ENCODE results near the gene TCF19.

TCF19 gene, protein sequence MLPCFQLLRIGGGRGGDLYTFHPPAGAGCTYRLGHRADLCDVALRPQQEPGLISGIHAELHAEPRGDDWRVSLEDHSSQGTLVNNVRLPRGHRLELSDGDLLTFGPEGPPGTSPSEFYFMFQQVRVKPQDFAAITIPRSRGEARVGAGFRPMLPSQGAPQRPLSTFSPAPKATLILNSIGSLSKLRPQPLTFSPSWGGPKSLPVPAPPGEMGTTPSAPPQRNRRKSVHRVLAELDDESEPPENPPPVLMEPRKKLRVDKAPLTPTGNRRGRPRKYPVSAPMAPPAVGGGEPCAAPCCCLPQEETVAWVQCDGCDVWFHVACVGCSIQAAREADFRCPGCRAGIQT

GRCh38 chr6:31158140-31158862, at the start of gene TCF19:
TCF19 (plus strand) TSS chr6:31158589; CDS start chr6:31159470, 881 bp downstream.
- in situ Hi-C loops (cut with MboI; ENCODE audit: low sequenced_read_pairs), result no loop called here

DNA sequence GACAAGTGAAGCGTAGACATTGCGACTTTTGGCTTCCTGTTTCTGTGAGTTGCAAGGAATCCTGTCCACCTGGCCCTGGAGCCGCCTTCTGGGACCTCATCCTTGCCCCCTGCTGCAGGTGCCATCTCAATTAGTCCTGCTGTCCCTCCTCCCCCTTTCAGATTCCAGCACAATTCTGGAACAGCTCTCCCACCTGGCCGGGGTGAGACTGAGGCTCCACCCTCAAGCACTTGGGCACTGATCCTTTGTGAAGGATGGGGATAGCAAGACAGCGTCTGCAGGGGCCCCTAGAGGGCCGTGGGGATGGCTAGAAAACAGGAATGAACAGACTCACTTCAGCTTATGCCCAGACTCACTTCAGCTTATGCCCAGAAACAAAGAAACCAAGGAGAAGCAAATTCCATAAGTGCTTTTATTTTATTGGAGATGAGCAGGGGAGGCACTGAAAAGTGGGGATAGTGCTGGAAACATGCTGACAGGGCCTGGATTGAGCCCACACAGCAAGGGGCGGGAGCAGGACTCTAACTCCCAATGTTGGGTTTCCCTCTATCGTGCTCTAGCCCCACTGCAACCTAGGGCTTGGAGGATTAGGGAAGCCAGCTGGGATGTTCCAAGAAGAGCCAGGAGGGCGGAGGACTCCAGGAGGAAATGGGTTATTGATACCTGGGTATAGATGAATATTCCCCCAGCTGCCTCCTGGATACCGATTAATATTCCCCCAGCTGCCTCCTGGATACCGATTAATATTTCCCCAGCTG, 47.4 kb upstream of the TCF19 start:
- in situ Hi-C loops (cut with MboI; ENCODE audit: low sequenced_read_pairs), result no loop called here

DNA sequence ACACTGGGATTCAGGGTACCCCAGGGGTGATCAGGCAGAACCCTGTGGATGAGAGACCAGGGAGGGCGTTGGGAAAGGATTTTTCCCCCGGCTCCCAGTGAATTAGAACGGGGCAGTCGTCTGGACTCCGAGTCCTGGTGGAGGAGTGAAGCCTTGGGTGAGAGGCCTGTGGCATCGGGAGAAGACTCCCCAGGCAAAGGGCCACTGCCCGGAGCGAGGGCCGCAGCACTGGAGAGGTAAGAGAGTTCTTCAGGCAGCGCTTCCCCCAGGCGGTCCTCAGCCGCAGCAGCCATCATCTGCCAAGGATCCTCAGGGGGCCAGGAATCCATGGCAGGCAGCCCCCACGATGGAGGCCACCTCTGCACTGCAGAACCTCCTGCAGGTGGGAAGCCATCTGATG, 46.7 kb upstream of the TCF19 start:
- in situ Hi-C loops (cut with MboI; ENCODE audit: low sequenced_read_pairs), result no loop called here

DNA sequence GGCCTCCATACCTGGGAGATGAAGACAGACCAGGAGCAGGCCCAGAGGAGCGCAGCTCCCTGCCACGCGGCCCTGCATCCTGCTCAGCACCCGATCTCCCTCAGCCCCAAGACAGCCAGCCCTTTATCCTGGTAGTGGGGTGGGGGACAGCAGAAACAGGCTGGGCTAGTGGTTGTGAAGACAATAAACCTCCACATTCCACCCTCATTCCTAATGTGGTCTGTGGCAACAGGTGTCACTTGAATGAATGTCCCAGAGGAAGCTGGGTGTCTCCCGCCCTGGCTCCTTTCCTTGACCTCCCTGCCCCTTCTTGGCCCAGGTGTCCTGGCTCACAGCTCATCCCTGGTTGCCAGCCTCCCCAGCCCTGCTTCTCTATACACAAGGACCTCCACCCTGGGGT, 45.9 kb upstream of the TCF19 start, which contains the start of gene C6orf15:
C6orf15 (minus strand) TSS at position 98 of the 400 bp plus-strand sequence; CDS start at position 78, 20 bp downstream.
- in situ Hi-C loops (cut with MboI; ENCODE audit: low sequenced_read_pairs), result no loop called here

DNA sequence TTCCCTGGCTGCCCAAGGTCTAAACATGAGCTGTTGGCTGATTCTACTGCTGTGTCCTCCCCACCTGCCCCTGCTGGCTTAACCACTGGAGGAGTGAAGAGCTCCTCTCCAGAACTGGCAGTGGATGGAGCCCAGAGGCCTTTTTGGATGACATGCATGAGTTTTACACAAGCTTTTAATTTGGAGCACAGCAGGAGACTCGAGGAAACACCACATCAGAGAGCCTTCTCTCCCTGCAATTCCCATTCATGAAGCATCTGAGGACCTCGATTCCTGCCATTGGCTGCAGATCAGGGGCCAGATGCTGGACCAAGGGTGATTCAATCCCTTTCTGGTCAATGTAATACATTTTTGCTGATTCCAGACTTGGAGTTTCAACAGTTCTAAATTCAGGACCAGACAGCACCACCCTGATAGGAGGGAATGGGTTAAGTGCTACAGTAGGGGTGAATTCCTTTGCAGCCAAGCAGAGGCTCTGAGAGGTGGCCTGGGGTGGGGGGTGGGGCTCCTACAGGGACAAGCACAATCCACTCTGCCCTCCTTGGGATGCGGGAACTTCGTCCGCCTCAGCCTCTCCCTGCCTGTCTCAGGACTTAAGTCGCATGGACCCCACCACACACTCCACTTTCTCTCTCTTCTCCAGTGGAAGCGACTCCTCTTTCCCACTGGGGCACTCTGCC, 44.4 kb upstream of the TCF19 start:
- in situ Hi-C loops (cut with MboI; ENCODE audit: low sequenced_read_pairs), result no loop called here

DNA sequence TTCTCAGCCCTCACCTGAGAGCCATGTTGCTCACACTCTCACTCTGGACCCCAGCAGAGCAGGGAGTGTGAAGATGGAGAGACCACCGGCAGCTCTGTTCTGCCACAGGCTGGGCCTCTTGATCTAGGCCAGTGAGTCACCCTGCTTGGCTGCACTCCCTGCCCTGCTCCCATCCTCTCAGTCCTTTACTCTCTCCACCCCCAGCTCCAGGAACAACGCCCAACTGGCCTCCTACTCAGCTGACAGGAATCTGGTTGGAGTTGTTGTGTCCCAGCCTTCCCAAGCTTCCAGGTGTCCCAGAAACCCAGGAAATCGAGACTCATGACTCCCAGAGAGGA, 43.9 kb upstream of the TCF19 start, which contains the start of gene PSORS1C1:
PSORS1C1 (plus strand) TSS at position 260 of the 338 bp plus-strand sequence. CDS start 14,833 bp downstream, outside the sequence.
- in situ Hi-C loops (cut with MboI; ENCODE audit: low sequenced_read_pairs), result no loop called here

DNA sequence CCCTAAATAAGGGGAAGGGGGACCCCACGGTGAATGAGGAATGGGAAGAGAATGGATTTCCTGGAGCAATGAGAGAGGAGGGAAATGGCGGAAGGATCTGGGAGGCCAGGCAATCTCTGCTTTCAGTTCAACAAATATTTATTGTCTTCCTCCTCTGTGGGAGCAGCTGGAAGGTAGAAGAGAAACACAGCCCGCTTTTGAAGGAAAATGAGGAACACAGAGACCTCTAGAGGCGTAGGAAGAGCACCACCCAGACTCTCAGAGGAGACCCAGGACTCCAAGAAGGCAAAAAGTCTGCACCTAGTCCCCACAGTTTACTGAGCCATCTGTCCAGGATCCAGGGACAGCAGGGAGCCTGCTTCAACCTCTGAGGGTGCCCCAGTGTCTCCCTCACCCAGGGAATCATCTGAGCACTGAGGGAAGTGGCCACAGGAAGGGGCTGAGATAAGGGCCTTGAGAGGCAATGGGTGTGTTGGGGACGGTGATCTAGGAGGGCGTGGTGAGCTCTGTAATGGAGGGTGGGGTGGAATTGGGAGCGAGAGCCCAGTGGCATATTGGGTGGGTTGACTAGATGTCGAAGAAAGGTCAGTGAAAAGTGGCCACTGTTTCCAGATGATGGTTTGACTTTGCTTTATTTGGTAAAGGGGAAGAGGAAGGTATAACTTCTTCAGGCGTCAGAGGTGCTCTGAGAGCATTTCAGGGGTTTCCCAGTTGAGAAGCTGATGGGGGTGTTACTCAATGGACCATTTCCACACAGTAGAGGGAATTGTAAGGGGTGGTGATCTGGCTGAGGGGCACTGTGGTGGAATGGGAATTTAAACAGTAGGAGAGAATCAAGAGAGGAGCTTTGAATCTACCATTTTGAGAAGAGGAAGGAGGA, 43.2 kb upstream of the TCF19 start:
- in situ Hi-C loops (cut with MboI; ENCODE audit: low sequenced_read_pairs), result no loop called here

DNA sequence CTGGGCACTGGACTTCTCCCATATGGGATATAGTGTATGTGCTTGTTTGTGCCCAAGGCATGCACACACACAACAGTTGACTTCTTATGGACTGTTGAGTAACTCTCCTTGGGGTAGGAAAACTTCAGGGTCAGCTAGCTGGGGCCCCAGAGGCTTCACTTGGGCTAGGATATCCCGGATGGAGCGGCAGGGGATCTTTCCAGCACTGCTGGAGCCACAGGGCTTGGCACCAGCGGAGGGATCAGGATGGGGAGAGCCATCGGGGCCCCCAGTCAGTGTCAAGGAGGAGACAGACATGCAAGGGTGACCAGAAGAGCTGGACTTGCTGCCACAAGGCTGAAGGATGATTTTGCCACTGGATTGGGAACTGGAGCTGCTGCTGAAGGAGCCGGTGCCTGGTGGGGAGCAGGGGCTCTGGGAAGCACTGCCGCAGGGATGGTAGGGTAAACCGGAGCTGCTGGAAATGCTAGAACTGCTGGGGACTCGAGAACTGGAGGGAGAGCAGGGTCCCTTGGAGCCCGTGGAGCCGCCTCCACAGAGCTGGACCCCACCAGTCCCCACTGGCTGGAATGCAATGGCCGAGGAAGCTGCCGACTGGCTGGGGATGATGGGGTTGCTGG, 42.3 kb upstream of the TCF19 start:
- in situ Hi-C loops (cut with MboI; ENCODE audit: low sequenced_read_pairs), result no loop called here

- in situ Hi-C loops (cut with MboI; ENCODE audit: low sequenced_read_pairs), result no loop called here
Observed at GRCh38 chr6:31116661-31117385, 41.6 kb upstream of the TCF19 start.

GRCh38 chr6:31118178-31118577, 40.2 kb upstream of the TCF19 start:
- in situ Hi-C loops (cut with MboI; ENCODE audit: low sequenced_read_pairs), result no loop called here

DNA sequence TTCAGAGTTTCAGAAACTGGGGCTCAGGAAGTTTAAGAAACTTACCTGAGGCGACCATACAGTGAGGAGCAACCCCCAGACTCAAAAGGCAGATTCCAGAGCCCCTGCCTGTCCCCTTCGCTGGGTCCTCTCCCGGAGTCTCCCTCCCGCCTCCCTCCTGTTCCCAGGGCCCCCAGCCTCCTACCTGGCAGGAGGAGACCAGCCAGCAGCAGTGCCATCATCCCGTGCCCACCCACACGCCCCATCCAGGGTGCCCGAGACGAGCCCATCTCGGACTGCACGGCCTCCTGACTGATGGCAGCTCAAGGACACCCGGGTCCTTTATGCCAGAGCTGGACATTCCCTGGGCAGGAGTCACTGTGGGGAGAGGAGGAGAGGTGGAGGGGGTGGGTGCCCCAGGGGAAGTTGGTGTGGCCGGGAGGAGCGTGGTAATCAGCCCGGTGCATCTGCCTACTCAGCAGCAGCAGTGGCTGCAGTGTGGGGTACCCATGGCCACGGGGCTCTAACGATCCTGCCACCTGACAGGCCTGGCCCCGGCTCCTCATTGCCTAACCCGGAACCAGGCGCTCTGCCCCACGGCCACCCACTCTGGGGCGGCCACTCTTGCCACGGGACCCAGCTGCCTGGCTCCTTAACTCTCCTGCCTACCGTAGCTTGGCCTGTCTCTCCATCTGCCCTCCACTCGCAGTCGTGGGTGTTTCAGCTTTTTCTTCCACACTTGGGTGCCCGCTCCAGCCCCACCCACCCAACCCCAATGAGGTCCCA, 38.1 kb upstream of the TCF19 start, which contains the start of gene CDSN:
CDSN (minus strand) TSS at position 296 of the 765 bp plus-strand sequence; CDS start at position 269, 27 bp downstream.
- in situ Hi-C loops (cut with MboI; ENCODE audit: low sequenced_read_pairs), result no loop called here

DNA sequence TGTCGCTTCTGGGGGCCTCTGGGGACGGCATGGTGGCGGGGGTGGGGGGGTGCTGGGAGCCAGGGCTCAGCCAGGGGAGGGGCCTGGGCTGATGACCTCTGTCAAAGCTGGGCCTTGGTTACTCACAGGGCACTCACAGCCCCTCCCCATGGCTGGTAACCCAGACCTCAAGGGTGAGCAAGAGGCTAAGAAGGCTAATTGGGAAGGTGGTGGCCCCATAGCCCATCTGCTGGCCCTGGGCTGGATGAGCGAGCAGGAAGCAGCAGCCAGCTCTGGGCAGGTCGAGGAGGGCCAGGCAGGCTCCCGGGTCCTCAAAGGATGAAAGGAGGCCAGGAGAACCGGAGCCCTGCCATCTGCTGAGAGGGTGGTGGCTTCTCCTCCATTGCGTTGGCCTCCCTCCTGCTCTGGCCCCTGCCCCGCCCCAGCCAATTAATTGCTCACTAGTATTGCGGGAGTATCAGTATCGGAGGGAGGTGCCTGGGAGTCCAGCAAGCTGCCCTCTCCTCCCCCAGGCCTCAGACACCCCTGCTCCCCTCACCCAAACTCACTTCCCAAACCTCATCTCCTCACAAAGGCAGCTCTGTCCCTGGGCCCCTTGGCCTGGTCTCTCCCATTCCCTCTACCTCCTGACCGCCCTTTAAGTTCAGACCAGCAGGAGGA, 37.1 kb upstream of the TCF19 start:
- in situ Hi-C loops (cut with MboI; ENCODE audit: low sequenced_read_pairs), result no loop called here

GRCh38 chr6:31122791-31123706, 35.3 kb upstream of the TCF19 start:
- in situ Hi-C loops (cut with MboI; ENCODE audit: low sequenced_read_pairs), result no loop called here

GRCh38 chr6:31125162-31125561, 33.2 kb upstream of the TCF19 start:
- in situ Hi-C loops (cut with MboI; ENCODE audit: low sequenced_read_pairs), result no loop called here

DNA sequence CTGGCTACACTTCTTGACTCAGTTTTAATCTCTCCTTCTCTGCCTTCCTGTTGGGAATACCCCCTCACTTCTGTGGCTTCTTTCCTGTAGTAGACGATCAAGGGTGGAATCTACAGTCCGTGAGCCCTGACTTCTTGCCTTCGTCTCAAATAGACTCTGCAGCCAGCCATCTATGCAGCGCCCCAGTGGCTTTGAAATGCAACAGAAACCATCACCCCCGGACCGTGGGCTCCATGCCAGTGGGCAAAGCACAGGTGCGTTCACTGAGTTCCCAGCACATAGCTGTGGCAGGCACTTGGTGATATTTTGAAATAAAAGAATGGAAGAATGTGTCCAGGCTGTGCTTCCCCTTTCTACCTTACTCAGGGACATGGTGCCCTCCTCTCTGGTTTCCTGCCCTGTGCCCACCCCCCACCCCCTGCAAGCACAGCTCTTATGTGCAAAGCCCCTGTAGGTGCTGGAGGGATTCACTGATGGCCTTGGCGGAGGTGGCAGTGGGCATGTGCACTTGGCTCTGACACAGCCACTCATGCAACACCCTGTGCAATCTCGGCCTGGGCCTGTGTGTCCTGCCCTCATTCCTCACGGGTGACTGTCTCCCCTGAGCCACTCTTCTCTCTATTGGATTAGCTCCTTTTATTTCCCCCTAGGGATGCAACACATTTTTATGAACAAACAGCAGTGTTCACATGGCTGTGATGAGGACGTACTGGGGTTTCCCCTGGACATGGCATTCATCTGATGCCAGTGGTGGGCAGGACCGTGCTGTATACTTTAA, 32.6 kb upstream of the TCF19 start:
- in situ Hi-C loops (cut with MboI; ENCODE audit: low sequenced_read_pairs), result no loop called here

Measured in HL-60/S4 treated with retinoic acid at 250 ng/mL for 4 days and 3 days (cell line).